HG03039 (cell line): ENCODE results near the gene C12orf75.
"Not testable (repeated sequence)": the region's sequence is repeated elsewhere in the genome, so short reads cannot be mapped to it uniquely, and the experiment has no call there.

Experiments
- ATAC-seq: cut with Tn5 transposase; IDR thresholded peaks from one replicate; pipeline ENCODE4 v1.9.1; 2021; ENCODE audit warnings: mild to moderate bottlenecking, moderate library complexity; ENCODE audit not compliant: unreplicated experiment

Gene C12orf75

GRCh38 chr12:105368047-105368646 is 37.7 kb downstream of the C12orf75 start:
- no peak for ATAC-seq

- no peak for ATAC-seq
Observed at GRCh38 chr12:105369014-105369413, 38.5 kb downstream of the C12orf75 start.

- ATAC-seq = no peak
Observed at GRCh38 chr12:105374303-105374702, 43.8 kb downstream of the C12orf75 start.

DNA sequence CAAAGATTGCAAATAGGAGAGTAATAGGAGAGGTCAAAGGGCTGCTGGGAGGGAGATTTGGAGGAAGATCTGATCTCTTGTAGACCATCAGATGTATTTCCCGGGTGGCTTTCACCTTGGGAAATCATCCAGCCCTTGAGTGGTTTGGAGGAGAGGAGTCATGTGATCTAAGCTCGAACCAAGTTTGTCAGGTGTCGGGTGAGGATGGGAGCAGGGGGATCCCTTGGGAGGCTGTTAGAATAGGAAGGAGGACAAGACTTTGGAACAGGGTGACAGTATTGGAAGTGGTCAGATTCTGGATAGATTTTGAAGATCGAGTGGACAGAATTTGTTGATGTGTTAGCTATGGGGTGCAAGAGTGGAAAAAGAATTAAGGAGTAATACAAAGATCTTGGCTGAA is 46.6 kb downstream of the C12orf75 start:
- no peak for ATAC-seq

- no peak for ATAC-seq
Observed at GRCh38 chr12:105378911-105379310, 48.4 kb downstream of the C12orf75 start.

GRCh38 chr12:105382771-105383622 is 52.5 kb downstream of the C12orf75 start:
- ATAC-seq = no peak

GRCh38 chr12:105384220-105384619 is 53.7 kb downstream of the C12orf75 start:
- ATAC-seq = no peak

DNA sequence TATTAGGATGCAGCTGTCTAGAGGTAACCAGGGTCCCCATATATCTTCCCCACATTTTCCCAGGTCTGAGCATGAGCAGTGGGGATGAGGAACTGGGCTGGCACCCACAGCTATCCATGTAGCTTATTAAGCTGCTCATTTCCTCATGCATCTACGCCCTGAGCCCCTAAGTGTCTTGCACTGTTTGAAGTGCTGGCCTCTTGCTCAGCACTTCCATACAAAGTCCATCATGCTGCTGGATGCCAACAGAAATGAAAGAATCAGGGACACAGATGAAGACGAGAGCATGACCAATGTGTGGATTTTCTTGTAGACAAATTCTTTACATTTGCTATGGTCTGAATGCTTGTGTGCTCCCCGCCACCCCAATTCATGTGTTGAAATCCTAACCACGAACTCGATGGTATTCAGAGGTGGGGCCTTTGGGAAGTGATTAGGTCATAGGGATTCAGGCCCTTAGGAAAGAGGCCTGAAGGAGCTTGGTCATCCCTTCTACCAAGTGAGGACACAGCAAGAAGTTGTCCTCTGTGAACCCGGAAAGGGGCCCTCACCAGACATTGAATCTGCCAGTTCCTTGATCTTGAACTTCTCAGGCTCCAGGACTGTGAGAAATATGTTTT is 54.5 kb downstream of the C12orf75 start:
- ATAC-seq = no peak

DNA sequence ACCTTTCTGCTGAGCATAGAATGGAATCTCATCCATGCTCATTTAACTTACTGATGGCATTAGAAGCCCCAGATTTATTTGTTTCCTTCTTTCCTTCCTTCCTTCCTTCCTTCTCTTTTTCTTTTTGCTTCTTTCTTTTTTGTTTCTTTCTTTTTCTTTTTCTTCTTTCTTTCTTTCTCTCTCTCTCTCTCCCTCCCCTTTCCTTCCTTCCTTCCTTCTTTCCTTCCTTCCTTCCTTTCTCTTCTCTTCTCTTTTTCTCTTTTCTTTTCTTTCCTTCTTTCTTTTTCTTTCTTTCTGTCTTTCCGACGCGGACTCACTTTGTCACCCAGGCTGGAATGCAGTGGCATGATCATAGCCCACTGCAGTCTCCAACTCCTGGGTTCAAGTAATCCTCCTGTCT is 55.9 kb downstream of the C12orf75 start:
- ATAC-seq = no peak

GRCh38 chr12:105391231-105391630 is 60.7 kb downstream of the C12orf75 start:
- ATAC-seq = no peak

- ATAC-seq = no peak
Observed at GRCh38 chr12:105393587-105393986, 63.1 kb downstream of the C12orf75 start.

DNA sequence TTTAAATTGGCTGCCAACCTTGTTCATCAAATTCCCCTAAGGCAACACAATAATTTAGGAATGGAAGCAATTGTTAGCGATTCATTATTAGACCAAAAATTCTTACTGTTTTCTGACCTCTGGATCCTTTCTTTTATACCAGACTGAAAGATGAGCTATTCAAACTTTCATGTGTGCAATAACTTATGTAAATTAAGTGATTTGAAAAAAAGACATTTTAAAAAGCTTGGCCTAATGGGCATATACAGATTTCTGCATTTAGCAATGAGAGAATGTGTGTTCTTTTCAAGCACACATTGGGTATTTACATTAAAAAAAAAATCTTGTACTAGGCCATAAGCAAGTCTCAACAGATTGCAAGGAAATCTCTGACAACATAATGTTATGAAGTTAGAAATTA is 65.5 kb downstream of the C12orf75 start:
- no peak for ATAC-seq

GRCh38 chr12:105396983-105397382 is 66.5 kb downstream of the C12orf75 start:
- no peak for ATAC-seq

DNA sequence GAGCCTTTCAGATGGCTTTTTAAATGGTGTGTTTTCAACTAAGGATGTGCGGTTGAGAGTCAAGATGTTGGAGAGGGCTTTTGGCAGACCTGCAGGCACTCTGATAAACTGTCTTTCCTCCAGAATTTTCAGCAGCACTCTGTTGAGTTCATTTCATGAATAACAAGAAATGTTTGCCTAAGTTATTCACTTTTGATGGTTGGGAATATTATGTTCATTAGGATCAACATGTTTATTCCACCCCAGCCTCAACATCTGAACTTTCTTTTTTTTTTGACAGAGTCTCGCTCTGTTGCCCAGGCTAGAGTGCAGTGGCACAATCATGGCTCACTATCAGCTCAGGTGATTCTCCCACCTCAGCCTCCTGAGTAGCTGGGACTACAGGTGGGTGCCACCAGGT is 68.4 kb downstream of the C12orf75 start:
- no peak for ATAC-seq

DNA sequence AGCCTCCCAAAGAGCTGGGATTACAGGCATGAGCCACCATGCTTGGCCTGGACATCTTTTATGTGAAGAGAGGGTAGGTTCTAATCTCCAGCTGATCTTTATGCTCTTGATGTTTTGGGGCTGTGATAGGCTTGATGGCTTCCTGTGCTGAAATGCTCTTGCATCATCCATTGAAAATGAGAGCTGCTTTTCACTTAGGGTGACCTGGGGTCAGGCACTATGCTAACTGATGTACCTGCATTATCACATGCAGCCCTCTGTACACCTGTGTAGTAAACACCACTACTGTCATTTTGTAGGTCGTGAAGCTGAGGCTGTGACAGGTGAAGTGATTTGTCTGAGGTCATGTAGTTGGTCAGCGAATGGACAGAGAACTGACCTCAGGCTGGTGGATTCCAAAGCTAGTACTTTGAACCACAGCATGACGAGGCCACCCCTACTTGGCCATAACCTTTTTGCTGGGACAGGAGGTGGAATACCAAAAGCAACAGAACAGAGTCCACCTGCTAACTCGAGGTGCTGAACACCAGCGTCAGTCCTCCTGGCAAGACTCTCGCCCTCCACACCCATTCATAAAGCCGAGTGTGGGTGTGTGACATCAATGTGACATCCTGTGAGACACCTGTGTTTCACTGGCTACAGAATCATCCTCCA is 69.1 kb downstream of the C12orf75 start:
- no peak for ATAC-seq

GRCh38 chr12:105400227-105400626 is 69.7 kb downstream of the C12orf75 start:
- no peak for ATAC-seq

DNA sequence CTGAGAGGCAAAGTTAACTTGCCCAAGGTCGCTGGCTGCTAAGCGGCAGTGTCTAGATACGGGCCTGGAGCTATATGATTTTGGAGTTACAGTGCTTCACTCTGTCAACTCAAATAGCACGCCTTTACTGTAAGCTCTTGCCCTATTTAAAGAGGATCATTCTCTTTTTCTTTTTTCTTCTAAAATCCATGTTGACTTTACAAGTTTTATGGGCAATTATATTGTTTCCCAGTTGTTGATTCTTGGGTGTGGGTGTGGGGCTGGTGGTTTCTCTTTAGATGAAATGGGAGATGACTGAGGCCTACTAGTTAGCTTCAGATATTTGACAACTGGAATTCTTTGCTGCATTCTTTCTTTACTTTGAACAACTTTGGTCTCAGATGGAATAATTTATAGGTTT is 70.7 kb downstream of the C12orf75 start:
- ATAC-seq = no peak

DNA sequence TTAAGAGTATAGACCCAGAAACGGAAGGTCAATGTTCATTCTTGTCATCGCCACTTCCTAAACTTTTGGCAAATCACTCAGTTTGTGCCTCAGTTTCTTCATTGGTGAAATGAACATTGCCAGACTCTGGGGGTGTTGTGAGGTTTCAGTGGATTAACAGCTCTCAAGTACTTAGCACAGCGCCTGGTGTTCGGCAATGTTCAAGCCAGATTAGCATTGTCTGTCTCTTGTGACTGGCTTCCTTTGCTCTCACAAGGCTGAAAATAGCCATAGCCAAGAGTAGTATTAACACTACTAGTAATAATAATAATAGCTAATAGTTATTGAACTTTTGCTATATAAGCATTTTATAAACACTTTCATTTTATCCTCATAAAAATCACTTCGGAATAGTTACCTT is 71.9 kb downstream of the C12orf75 start:
- no peak for ATAC-seq

- no peak for ATAC-seq
Observed at GRCh38 chr12:105403095-105403494, 72.6 kb downstream of the C12orf75 start.

GRCh38 chr12:105404134-105404533 is 73.6 kb downstream of the C12orf75 start:
- not testable (repeated sequence) for ATAC-seq

GRCh38 chr12:105406497-105406896 is 76.0 kb downstream of the C12orf75 start:
- ATAC-seq = no peak

GRCh38 chr12:105409279-105409678 is 78.8 kb downstream of the C12orf75 start:
- ATAC-seq = no peak
